ENCODE results near the gene DIPK1C.

DIPK1C gene

GRCh38 chr18:74418023-74418422 lies 39.1 kb downstream of the DIPK1C start:
- DNase-seq (ENCODE audit: low read depth): no peak

- no peak for DNase-seq (ENCODE audit: low read depth)
These were observed 41.0 kb downstream of the DIPK1C start for GRCh38 chr18:74416124-74416523.

- DNase-seq (ENCODE audit: low read depth): no peak
These were observed 42.1 kb downstream of the DIPK1C start for GRCh38 chr18:74414953-74415515.

GRCh38 chr18:74413836-74414235 lies 43.3 kb downstream of the DIPK1C start:
- DNase-seq (ENCODE audit: low read depth): no peak

- no peak for DNase-seq (ENCODE audit: low read depth)
These were observed 44.8 kb downstream of the DIPK1C start for GRCh38 chr18:74412116-74412880.

GRCh38 chr18:74411475-74411874 lies 45.6 kb downstream of the DIPK1C start:
- no peak for DNase-seq (ENCODE audit: low read depth)

GRCh38 chr18:74410441-74410992 lies 46.6 kb downstream of the DIPK1C start:
- no peak for DNase-seq (ENCODE audit: low read depth)

- no peak for DNase-seq (ENCODE audit: low read depth)
These were observed 49.2 kb downstream of the DIPK1C start for GRCh38 chr18:74407888-74408287.

- no peak for DNase-seq (ENCODE audit: low read depth)
These were observed 54.2 kb downstream of the DIPK1C start for GRCh38 chr18:74402806-74403433.

- no peak for DNase-seq (ENCODE audit: low read depth)
These were observed 56.3 kb downstream of the DIPK1C start for GRCh38 chr18:74400813-74401212.

- DNase-seq (ENCODE audit: low read depth): no peak
These were observed 57.8 kb downstream of the DIPK1C start for GRCh38 chr18:74399091-74399887.

GRCh38 chr18:74397572-74397971 lies 59.5 kb downstream of the DIPK1C start:
- DNase-seq (ENCODE audit: low read depth): no peak

GRCh38 chr18:74396171-74397169 lies 60.6 kb downstream of the DIPK1C start:
- DNase-seq (ENCODE audit: low read depth): no peak

- DNase-seq (ENCODE audit: low read depth): no peak
These were observed 61.4 kb downstream of the DIPK1C start for GRCh38 chr18:74395648-74396154.

- no peak for DNase-seq (ENCODE audit: low read depth)
These were observed 62.1 kb downstream of the DIPK1C start for GRCh38 chr18:74395006-74395405.

GRCh38 chr18:74392323-74392722 lies 64.8 kb downstream of the DIPK1C start:
- no peak for DNase-seq (ENCODE audit: low read depth)

GRCh38 chr18:74390900-74391299 lies 66.2 kb downstream of the DIPK1C start:
- no peak for DNase-seq (ENCODE audit: low read depth)

GRCh38 chr18:74389991-74390390 lies 67.1 kb downstream of the DIPK1C start:
- DNase-seq (ENCODE audit: low read depth): no peak

- no peak for DNase-seq (ENCODE audit: low read depth)
These were observed 67.8 kb downstream of the DIPK1C start for GRCh38 chr18:74389171-74389927.

GRCh38 chr18:74388227-74388626 lies 68.9 kb downstream of the DIPK1C start:
- DNase-seq (ENCODE audit: low read depth): no peak

Data from stimulated activated CD8-positive, alpha-beta memory T cell treated with anti-CD3 and anti-CD28 coated beads, Interleukin-4, amount 100 ng/mL, for 24 hours (primary cell).